KMS-11 (cell line): ENCODE results near the gene KRTAP10-6.
"Not testable (repeated sequence)": the region's sequence is repeated elsewhere in the genome, so short reads cannot be mapped to it uniquely, and the experiment has no call there.

ENCODE experiments used
- H2AFZ ChIP-seq: fragments of 200-600 bp; sonication (generic); 2 replicates; pipeline ENCODE4 v1.6.1; 2016; ENCODE audit warnings: antibody characterized with exemption, mixed run types, low read depth
- H3K27ac ChIP-seq: fragments of 200-600 bp; sonication (generic); 2 replicates; pipeline ENCODE4 v1.6.1; 2016; ENCODE audit warnings: mild to moderate bottlenecking, mixed run types
- H3K27me3 ChIP-seq: fragments of 200-600 bp; sonication (generic); 2 replicates; pipeline ENCODE4 v1.6.1; 2017; ENCODE audit warnings: mild to moderate bottlenecking, low read depth, mixed run types, moderate library complexity; ENCODE audit not compliant: insufficient read depth
- H3K36me3 ChIP-seq: fragments of 200-600 bp; sonication (generic); 2 replicates; pipeline ENCODE4 v1.6.1; 2017; ENCODE audit warnings: mild to moderate bottlenecking, mixed run types; ENCODE audit not compliant: insufficient read depth
- H3K4me1 ChIP-seq: fragments of 200-600 bp; sonication (generic); 2 replicates; pipeline ENCODE4 v1.6.1; 2016; ENCODE audit warnings: mild to moderate bottlenecking, low read depth, mixed run types; ENCODE audit not compliant: poor library complexity, severe bottlenecking
- H3K4me2 ChIP-seq: fragments of 200-600 bp; sonication (generic); 2 replicates; pipeline ENCODE4 v1.7.0; 2016; ENCODE audit warnings: mild to moderate bottlenecking, mixed run types
- H3K4me3 ChIP-seq: fragments of 200-600 bp; sonication (generic); IDR thresholded peaks from 2 replicates; pipeline ENCODE4 v1.6.1; 2017; ENCODE audit warnings: low read depth, low read length, mixed read lengths; ENCODE audit not compliant: insufficient read depth
- H3K79me2 ChIP-seq: fragments of 200-600 bp; sonication (generic); 2 replicates; pipeline ENCODE4 v1.6.1; 2016; ENCODE audit warnings: low read depth, mixed run types; ENCODE audit not compliant: insufficient read depth
- H3K9ac ChIP-seq: fragments of 200-600 bp; sonication (generic); 2 replicates; pipeline ENCODE4 v1.6.1; 2016; ENCODE audit warnings: mild to moderate bottlenecking, mixed run types
- H4K20me1 ChIP-seq: fragments of 200-600 bp; sonication (generic); 2 replicates; pipeline ENCODE4 v1.6.1; 2016; ENCODE audit warnings: mild to moderate bottlenecking, mixed run types; ENCODE audit not compliant: insufficient read depth
- TF ChIP-seq, protein P1 (sequence below): fragments of 200-600 bp; sonication (generic); conservative IDR thresholded peaks from 2 replicates; pipeline ENCODE4 v1.6.1; 2017; ENCODE audit warnings: low read depth, mild to moderate bottlenecking, antibody characterized with exemption, low read length, moderate library complexity, mixed read lengths

The KRTAP10-6 gene

DNA sequence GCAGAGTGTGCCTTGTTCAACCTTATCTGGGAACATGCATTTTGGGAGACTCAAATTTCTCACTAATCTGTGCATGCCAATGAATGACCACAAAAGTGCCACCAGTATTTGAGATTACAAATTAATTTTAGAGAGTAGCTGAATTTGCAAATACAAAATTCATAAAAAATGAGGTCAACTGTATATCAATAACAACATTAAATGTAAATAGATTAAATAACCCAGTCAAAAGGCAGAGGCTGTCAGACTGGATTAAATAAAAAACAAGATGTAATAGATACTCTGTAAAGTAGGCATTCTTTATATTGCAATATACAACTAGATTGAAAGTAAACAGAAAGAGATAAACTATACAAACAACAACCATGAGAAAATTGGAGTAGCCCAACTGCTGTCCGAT is 28.2 kb downstream of the KRTAP10-6 start:
- H4K20me1 ChIP-seq, result no peaks in the 10 kb centered on the region
- no peak overlapping the region for H3K4me3 ChIP-seq
- H3K4me1 ChIP-seq, result no peaks in the 10 kb centered on the region
- H2AFZ ChIP-seq, result no peak overlapping the region
- H3K27ac ChIP-seq, result no peak overlapping the region
- H3K9ac ChIP-seq, result no peak overlapping the region
- no peaks in the 10 kb centered on the region for H3K79me2 ChIP-seq
- no peaks in the 10 kb centered on the region for H3K36me3 ChIP-seq
- H3K4me2 ChIP-seq, result no peak overlapping the region
- TF ChIP-seq, protein P1, sequence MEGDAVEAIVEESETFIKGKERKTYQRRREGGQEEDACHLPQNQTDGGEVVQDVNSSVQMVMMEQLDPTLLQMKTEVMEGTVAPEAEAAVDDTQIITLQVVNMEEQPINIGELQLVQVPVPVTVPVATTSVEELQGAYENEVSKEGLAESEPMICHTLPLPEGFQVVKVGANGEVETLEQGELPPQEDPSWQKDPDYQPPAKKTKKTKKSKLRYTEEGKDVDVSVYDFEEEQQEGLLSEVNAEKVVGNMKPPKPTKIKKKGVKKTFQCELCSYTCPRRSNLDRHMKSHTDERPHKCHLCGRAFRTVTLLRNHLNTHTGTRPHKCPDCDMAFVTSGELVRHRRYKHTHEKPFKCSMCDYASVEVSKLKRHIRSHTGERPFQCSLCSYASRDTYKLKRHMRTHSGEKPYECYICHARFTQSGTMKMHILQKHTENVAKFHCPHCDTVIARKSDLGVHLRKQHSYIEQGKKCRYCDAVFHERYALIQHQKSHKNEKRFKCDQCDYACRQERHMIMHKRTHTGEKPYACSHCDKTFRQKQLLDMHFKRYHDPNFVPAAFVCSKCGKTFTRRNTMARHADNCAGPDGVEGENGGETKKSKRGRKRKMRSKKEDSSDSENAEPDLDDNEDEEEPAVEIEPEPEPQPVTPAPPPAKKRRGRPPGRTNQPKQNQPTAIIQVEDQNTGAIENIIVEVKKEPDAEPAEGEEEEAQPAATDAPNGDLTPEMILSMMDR, result no peak
- peaks cover 32% of the 10 kb centered on the region; the same call in 1 of the 2 replicates for H3K27me3 ChIP-seq

DNA sequence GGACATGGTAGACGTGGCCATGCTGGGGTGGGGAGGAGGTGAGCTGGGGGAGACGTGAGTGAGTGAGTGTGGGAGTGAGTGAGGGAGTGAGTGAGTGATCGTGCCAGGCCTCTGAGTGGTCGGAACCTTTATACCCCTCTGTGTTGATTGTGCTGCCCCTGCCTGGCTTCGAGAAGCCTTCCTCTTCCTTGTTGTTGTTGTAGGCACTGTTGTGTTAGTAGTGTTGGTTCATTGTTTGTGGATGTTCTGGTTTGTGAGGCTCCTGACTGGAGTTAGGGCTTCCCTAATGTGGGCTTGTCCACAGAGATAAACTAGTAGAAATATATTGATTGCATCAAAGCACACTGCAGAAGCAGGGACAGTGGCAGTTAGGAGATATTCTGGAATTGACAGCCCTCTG is 33.6 kb downstream of the KRTAP10-6 start, which contains the start of gene KRTAP10-3:
Gene KRTAP10-3, minus strand, starts transcription at position 101 of the 400 bp plus-strand sequence. Its CDS starts 80 bp downstream, at position 21.
- no peak within 1 kb of the TSS for H3K9ac ChIP-seq
- no peak within 1 kb of the TSS for H3K4me2 ChIP-seq
- H2AFZ ChIP-seq, result no peak within 1 kb of the TSS
- TF ChIP-seq, protein P1, result no peak
- no peaks in the 10 kb centered on the region for H3K36me3 ChIP-seq
- no peaks in the 10 kb centered on the region for H3K79me2 ChIP-seq
- H3K27me3 ChIP-seq, result peaks cover 55% of the 10 kb centered on the region
- no peak within 1 kb of the TSS for H3K27ac ChIP-seq
- H3K4me1 ChIP-seq, result no peaks in the 10 kb centered on the region
- no peak within 1 kb of the TSS for H3K4me3 ChIP-seq
- H4K20me1 ChIP-seq, result no peaks in the 10 kb centered on the region

DNA sequence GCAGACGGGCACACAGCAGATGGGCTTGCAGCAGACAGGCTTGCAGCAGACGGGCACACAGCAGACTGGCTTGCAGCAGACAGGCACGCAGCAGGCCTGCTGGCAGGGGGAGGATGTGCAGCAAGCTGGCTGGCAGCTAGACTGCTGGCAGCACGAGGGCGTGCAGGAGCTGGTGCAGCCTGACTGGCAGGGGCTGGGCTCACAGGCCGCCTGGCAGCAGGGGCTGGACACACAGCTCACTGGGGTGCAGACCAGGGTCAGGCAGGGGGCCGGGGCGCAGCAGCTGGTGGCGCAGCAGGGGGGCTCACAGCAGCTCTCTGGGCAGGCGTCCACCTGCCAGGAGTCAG is 34.0 kb downstream of the KRTAP10-6 start:
- not testable (repeated sequence) for H3K36me3 ChIP-seq, H3K4me3 ChIP-seq, H3K79me2 ChIP-seq, H3K4me2 ChIP-seq, H3K9ac ChIP-seq, H3K4me1 ChIP-seq, H4K20me1 ChIP-seq, H2AFZ ChIP-seq, H3K27ac ChIP-seq
- peaks cover 59% of the 10 kb centered on the region for H3K27me3 ChIP-seq

DNA sequence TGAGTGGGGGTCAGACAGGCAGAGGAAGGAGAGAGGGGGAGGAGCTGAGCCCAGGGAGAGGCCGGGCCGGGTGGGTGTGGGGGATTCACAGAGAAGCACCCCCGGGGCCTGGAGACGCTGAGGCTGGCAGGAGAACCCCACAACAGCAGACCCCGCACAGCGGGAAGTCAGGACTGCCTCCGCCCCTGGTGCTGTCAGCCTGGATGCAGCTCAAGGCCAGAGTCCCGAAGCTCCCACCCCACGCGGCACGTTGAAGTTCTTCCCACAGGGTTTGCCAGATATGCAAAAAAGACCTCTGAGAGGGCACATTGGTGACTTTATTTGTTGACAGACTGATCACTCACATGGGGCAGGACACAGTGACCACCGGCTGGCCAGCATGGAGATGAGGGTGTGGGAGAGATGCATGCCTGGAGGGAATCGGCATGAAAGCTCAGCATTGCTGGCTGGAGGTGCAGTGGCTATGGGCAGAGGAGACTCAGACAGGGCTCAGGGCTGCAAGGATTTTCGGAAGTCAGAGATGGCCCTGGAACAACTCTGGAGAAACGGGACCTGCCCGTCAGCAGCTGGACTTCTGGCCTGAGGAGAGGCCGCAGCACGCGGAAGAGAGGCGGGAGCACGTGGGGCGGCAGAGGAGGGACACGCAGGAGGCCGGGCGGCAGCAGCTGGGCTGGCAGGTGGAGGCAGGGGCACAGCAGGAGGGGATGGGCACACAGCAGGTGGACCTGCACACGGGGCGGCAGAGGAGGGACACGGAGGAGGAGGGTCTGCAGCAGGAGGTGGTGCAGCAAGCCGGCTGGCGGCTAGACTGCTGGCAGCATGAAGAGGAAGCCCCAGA is 34.6 kb downstream of the KRTAP10-6 start:
- no peak overlapping the region for H2AFZ ChIP-seq

More for the DNA sequence above, 34.6 kb downstream of the KRTAP10-6 start:
- Histone ChIP-seq H3K27me3 (peaks cover 65% of the 10 kb centered on the region), H3K4me3 (no peak overlapping the region), H3K36me3 (no peaks in the 10 kb centered on the region), H4K20me1 (no peaks in the 10 kb centered on the region), H3K79me2 (no peaks in the 10 kb centered on the region), H3K9ac (no peak overlapping the region), H3K4me2 (no peak overlapping the region), H3K27ac (no peak overlapping the region), H3K4me1 (no peaks in the 10 kb centered on the region)
- TF ChIP-seq, protein P1, result no peak
